Parathyroid adenoma (tissue), 2 donors: ENCODE data around the gene DACT1.
"Not testable (repeated sequence)": the region's sequence is repeated elsewhere in the genome, so short reads cannot be mapped to it uniquely, and the experiment has no call there.

ENCODE experiments used
- H2AFZ ChIP-seq: fragments of 300-600 bp; sonication (generic); one replicate; pipeline ENCODE4 v1.7.0; 2017; ENCODE audit warnings: antibody characterized with exemption, mild to moderate bottlenecking
- H3K27ac ChIP-seq: fragments of 300-600 bp; sonication (generic); one replicate; pipeline ENCODE4 v1.7.0; 2017
- H3K27me3 ChIP-seq: fragments of 300-600 bp; sonication (generic); one replicate; pipeline ENCODE4 v1.7.0; 2017; ENCODE audit warnings: low read length; ENCODE audit not compliant: control insufficient read depth, insufficient read depth
- H3K36me3 ChIP-seq: fragments of 300-600 bp; sonication (generic); one replicate; pipeline ENCODE4 v1.7.0; 2017; ENCODE audit warnings: low read length; ENCODE audit not compliant: control insufficient read depth, insufficient read depth
- H3K4me1 ChIP-seq: fragments of 300-600 bp; sonication (generic); one replicate; pipeline ENCODE4 v1.7.0; 2017; ENCODE audit warnings: control low read depth
- H3K4me2 ChIP-seq: fragments of 300-600 bp; sonication (generic); one replicate; pipeline ENCODE4 v1.7.0; 2017; ENCODE audit warnings: low read length
- H3K4me3 ChIP-seq: fragments of 300-600 bp; sonication (generic); one replicate; pipeline ENCODE4 v1.7.0; 2017; ENCODE audit warnings: low read depth, low read length
- H3K79me2 ChIP-seq: fragments of 300-600 bp; sonication (generic); one replicate; pipeline ENCODE4 v1.7.0; 2017; ENCODE audit warnings: control low read depth
- H3K9ac ChIP-seq: fragments of 300-600 bp; sonication (generic); one replicate; pipeline ENCODE4 v1.7.0; 2017; ENCODE audit warnings: mild to moderate bottlenecking
- H3K9me3 ChIP-seq: fragments of 300-600 bp; sonication (generic); one replicate; pipeline ENCODE4 v1.7.0; 2017; ENCODE audit warnings: low read length; ENCODE audit not compliant: control insufficient read depth
- CTCF ChIP-seq: fragments of 300-600 bp; sonication (generic); IDR thresholded peaks from one replicate; pipeline ENCODE4 v1.7.0; 2017; ENCODE audit warnings: antibody characterized with exemption, mild to moderate bottlenecking
- donor health status: primary hyperparathyroidism.

Gene DACT1

GRCh38 chr14:58637391-58638230 lies at the start of gene DACT1:
Gene DACT1 (plus strand): TSS chr14:58637962. CDS start chr14:58638203, 241 bp downstream.
- Histone ChIP-seq H3K27me3 (no peaks in the 10 kb centered on the region), H3K79me2 (no peaks in the 10 kb centered on the region), H3K36me3 (no peaks in the 10 kb centered on the region), H3K27ac (peak within 1 kb of the TSS; percentile 58), H3K4me1 (peaks cover 12% of the 10 kb centered on the region), H3K9ac (peak within 1 kb of the TSS; percentile 11), H3K4me3 (peak within 1 kb of the TSS; percentile 67), H2AFZ (peak within 1 kb of the TSS; percentile 86), H3K9me3 (no peaks in the 10 kb centered on the region), H3K4me2 (peak within 1 kb of the TSS; percentile 86)
- TF ChIP-seq CTCF, result no peak

- H3K9ac ChIP-seq, H3K27ac ChIP-seq, H3K36me3 ChIP-seq, H3K79me2 ChIP-seq, H3K4me2 ChIP-seq, H3K4me3 ChIP-seq, H3K4me1 ChIP-seq, H2AFZ ChIP-seq, H3K9me3 ChIP-seq, H3K27me3 ChIP-seq: not testable (repeated sequence)
These were observed 49.4 kb upstream of the DACT1 start for GRCh38 chr14:58588321-58588720.

- no peaks in the 10 kb centered on the region for H3K9me3 ChIP-seq
- H3K4me2 ChIP-seq, result no peak overlapping the region
- no peak for TF ChIP-seq CTCF
- no peaks in the 10 kb centered on the region for H3K4me1 ChIP-seq
- no peak overlapping the region for H3K27ac ChIP-seq
- H2AFZ ChIP-seq, result no peak overlapping the region
- H3K79me2 ChIP-seq, result no peaks in the 10 kb centered on the region
- no peak overlapping the region for H3K4me3 ChIP-seq
- no peaks in the 10 kb centered on the region for H3K27me3 ChIP-seq
- H3K36me3 ChIP-seq, result no peaks in the 10 kb centered on the region
- no peak overlapping the region for H3K9ac ChIP-seq
These were observed 43.8 kb upstream of the DACT1 start for GRCh38 chr14:58593977-58594376.

- Histone ChIP-seq H3K27me3 (no peaks in the 10 kb centered on the region), H2AFZ (no peak overlapping the region), H3K9me3 (no peaks in the 10 kb centered on the region), H3K36me3 (no peaks in the 10 kb centered on the region), H3K27ac (no peak overlapping the region), H3K4me2 (no peak overlapping the region), H3K4me1 (no peaks in the 10 kb centered on the region), H3K79me2 (no peaks in the 10 kb centered on the region), H3K4me3 (no peak overlapping the region), H3K9ac (no peak overlapping the region)
- TF ChIP-seq CTCF, result no peak
These were observed 40.7 kb upstream of the DACT1 start for GRCh38 chr14:58597041-58597440.

- Histone ChIP-seq H3K9ac (no peak overlapping the region), H3K36me3 (no peaks in the 10 kb centered on the region), H3K4me2 (no peak overlapping the region), H3K9me3 (no peaks in the 10 kb centered on the region), H2AFZ (no peak overlapping the region), H3K4me1 (no peaks in the 10 kb centered on the region), H3K27ac (no peak overlapping the region), H3K79me2 (no peaks in the 10 kb centered on the region), H3K27me3 (no peaks in the 10 kb centered on the region), H3K4me3 (no peak overlapping the region)
- no peak for TF ChIP-seq CTCF
These were observed 39.5 kb upstream of the DACT1 start for GRCh38 chr14:58598028-58598803.
